CD1c-positive myeloid dendritic cell (primary cell): ENCODE measurements around the gene LRMDA.

Experiments used
- DNase-seq: peaks from one replicate; pipeline ENCODE4 v3.0.0-alpha.2; 2016; ENCODE audit errors: extremely low spot score

Gene LRMDA

DNA sequence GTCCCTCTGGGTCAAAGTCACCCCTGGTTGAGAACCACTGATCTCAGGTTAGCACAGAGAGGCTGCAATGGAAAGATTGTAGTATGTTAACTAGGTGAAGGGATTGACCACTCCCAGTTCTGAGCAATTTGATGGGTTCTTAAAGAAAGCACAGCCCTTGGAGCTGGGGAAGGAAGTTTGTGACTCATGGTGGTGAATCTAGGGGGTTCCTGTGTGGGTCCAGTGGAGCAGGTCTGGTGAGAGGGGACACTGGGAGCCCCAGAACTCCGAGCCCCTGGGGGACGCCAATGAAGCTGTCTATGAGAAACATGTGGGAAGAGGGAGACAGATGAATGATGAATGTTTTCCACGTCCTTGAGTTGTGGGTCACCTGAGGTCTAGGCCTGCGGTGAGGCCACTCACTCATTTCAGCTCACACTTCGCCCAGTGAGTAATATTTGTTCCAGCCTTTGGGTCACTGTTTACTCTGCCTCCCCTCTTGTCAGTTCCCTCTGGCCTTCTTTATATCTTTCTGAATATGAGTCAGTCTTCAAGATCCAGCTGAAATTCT is 341.9 kb downstream of the LRMDA start:
- DNase-seq = no peak

DNA sequence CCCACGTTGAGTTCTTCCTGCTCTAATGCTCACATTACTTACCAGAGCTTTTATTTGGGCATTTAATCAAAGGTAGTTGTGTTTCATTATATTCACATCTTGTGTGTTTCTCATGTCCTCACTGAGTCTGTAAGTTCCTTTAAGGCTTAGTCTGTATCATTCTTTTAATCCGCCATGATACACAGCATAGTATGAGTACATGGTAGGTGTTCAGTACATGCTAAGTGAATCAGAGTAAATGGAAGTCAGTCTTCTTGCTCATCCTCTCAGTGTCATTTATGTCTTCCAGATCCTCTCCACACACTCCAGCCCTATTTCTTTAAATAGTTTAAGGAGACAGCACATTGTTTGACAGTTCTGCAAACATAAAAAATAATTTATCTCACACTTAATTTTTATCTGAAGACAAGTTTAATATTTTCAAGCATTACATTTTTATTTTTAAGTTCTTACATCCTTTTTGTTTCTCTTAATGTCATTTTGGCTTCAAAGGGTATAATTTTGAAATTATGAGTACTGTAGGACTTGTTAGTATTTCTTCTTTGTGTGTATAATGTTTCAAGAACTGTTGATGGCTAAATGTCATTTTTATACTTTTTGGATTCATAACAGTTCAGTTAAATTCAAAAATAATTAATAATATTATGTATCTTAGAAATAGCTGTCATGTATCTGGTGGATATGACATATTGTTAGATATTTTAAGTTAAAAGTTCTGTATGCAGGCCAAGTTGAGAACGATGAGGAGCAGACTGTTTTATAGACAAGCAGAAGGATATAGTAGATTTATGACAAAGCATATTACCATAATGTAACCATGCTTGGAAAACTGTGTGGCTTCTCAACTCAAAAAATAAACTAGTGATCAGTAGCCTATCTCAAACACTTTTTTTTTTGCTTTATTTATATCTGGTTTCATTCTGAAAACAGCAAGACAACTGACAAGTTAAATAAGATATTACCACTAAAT is 342.7 kb downstream of the LRMDA start:
- DNase-seq = no peak

- no peak for DNase-seq
Measured at GRCh38 chr10:75774783-75775490, 343.5 kb downstream of the LRMDA start.

- DNase-seq = no peak
Measured at GRCh38 chr10:75776738-75777504, 345.5 kb downstream of the LRMDA start.

DNA sequence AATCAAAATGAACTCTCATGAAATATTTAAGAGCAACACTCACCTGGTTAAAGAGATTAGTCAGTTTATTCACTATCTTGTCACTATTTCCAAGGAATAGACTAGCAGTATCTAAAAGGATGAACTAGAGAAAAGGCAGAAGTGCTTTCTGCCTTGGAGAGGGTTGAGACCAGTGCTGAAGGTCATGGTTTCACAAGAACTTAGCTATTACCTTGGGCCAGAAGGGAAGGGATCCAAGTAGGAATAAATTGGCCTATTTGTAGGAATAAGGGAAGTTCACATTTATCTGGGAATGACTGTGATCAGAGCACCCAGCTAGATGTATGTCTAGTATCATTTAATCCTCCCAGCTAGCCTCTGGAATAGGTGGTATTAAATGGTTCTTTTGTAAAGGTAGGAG is 347.2 kb downstream of the LRMDA start:
- no peak for DNase-seq

GRCh38 chr10:75779276-75779675 is 347.9 kb downstream of the LRMDA start:
- DNase-seq = no peak

- no peak for DNase-seq
Measured at GRCh38 chr10:75782463-75783248, 351.2 kb downstream of the LRMDA start.

- no peak for DNase-seq
Measured at GRCh38 chr10:75788394-75789205, 357.2 kb downstream of the LRMDA start.

DNA sequence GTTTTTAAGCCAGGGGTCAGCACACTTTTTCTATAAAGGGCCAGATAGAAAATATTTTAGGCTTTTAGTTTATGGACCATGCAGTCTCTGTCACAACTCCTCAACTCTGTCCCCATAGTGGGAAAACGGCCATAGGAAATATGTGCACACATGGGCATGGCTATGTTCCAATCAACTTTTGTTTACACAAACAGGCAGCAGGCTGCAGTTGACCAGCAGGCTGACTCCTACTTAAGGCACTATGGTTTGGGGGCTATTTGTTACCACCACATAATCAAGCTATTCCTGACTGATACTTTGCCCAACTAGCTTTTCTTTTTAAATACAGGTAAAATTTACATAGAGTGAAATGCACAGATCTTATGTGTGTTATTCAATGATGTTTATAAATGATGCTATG is 362.4 kb downstream of the LRMDA start:
- DNase-seq = no peak

- no peak for DNase-seq
Measured at GRCh38 chr10:75801121-75801520, 369.7 kb downstream of the LRMDA start.

GRCh38 chr10:75801661-75802060 is 370.2 kb downstream of the LRMDA start:
- no peak for DNase-seq

- DNase-seq = no peak
Measured at GRCh38 chr10:75803121-75803520, 371.7 kb downstream of the LRMDA start.

DNA sequence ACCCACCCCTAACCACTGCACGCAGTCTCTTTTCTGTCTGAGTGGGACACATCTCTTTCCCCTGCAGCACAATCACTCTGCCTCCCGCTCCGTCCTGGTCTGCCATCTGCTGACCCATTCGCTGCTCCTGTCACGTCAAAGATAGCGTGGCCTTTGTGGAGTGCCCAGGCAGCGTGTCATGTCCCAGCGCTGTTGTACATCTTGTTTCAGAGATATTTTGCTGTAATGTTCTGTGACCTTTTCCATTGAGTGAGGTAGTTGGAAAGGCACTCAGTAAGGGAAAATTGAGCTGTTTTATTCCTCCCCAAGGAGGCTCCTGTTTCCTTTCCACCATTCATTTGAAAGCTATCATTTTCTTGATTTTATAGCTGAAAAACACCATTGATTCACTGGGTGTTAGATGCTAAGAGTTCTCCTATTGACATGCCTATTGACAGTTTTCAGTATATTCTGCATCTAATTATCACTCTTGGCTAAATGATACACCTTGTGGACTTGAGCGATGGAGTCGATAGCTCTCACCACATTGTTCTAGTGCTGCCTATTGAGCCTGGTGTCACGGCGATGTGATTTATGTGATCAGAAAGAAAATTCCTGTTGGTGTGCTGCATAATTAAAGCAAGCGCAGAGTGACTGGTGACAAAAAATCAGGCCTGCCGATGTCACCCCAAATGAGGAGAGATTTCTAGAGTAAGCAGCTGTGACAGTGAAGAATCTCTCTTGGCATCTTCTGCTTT is 372.6 kb downstream of the LRMDA start:
- no peak for DNase-seq

- DNase-seq = no peak
Measured at GRCh38 chr10:75806186-75806585, 374.8 kb downstream of the LRMDA start.

- DNase-seq = no peak
Measured at GRCh38 chr10:75807456-75807855, 376.0 kb downstream of the LRMDA start.

DNA sequence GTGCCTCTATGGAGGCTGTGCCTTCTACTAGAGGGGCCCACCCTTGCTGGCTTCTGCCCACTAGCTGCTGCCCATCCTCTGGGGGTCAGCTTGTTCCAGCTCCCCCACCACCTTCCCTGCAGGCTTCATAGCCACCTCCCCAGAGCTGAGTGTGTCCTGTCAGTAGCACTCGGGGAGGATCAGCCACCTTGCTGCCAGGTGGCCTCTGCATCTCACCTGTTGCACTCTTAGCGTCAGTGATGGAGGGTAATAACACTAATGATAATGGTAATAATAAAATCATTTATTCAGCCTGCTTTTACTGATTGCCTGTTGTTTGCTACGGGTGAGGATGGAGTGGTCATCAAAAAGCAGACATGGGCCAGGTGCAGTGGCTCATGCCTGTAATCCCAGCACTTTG is 377.6 kb downstream of the LRMDA start:
- no peak for DNase-seq

DNA sequence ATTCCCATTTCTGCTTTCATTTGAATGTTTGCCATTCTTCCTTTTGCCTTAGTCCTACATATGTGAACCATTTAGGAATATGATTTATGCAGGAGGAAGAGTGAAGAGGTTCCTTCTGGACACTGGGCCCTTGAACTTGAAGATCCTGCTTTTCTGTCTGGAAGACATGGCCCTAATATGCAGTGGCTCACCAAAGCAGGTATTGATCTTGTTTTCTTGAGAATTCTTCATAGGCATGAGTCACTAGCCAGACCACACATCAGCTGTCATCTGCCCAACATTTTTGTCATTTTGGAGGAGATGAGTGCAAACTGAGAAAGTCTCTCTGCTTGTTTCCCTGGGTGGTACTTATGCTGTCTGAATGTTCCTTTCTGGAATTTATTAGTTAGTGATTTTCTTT is 382.6 kb downstream of the LRMDA start:
- DNase-seq = no peak

DNA sequence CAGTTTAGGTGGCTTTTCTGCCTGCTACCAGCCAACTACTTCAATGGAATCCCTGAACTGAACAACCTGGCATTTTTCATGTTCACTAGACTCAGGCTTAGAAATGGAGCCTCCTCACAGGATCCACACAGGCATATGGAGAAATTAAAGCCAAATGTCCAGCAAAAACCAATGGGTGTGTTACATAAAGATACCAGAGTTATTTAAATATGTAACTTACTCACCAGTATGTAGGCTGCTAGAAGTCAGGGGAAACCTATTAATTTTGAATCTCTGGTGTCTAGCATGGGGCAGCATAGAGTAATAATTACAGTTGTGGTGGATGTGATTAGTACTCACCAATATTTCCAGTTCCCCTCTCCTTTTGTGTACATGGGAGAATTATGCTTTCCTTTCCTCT is 383.6 kb downstream of the LRMDA start:
- no peak for DNase-seq

DNA sequence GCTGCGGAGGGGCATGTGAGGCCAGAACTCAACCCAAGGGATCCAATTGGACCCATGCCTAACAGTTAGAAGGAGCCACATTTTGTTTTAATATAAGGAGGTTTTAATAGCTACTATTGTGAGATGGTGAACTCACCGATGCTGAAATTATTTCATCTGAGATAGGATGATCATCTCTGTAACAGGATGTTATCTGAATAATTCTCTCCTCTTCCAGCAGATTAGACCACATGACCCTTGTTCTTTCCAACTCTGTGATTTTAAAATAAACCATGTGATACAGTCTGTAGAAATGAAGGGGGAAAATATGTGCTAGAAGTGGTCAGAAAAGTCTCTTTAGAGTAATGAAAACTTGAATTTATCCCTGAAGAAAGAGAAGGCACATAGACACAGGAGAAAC is 385.8 kb downstream of the LRMDA start:
- no peak for DNase-seq

GRCh38 chr10:75818552-75818951 is 387.1 kb downstream of the LRMDA start:
- no peak for DNase-seq
